ENCODE measurements around the gene CADM2. TPM values are rescaled to one million over a fixed set of nuclear protein-coding genes. Genes with fewer than 3 reads are reported as not detected.

The CADM2 gene
- total RNA-seq, 1 experiment from 2014 or later, result 10.9 TPM

GRCh38 chr3:85303156-85303555 is 344.4 kb downstream of the CADM2 start:
- H2AFZ ChIP-seq (ENCODE audit: low read length), result no peak overlapping the region
- H3K18ac ChIP-seq (ENCODE audit: insufficient read length, low read depth, low read length), result no peak overlapping the region
- no peak overlapping the region for H2AK5ac ChIP-seq (ENCODE audit: insufficient read length, low read length)
- H3K23me2 ChIP-seq (ENCODE audit: insufficient read length, low read depth, low read length, poor library complexity, severe bottlenecking), result no peaks in the 10 kb centered on the region
- no peaks in the 10 kb centered on the region for H3K27me3 ChIP-seq (ENCODE audit: insufficient read depth, low read length)
- H3K4me1 ChIP-seq (ENCODE audit: insufficient read depth, low read length), result no peaks in the 10 kb centered on the region
- no peak overlapping the region for H3K23ac ChIP-seq (ENCODE audit: insufficient read length, low read depth, low read length)
- Mint-ChIP-seq H3K4me3 (no peak overlapping the region), H3K9me3 (no peaks in the 10 kb centered on the region), H3K27ac (peak overlapping the region in 1 of 3 experiments; percentile 70; a peak in 2 of 7 replicates), H3K27me3 (ENCODE audit: low read depth) (no peaks in the 10 kb centered on the region), H3K36me3 (ENCODE audit: insufficient read depth in 1 of 3, low read depth in 3 of 3) (no peaks in the 10 kb centered on the region), H3K4me1 (no peaks in the 10 kb centered on the region)
- TF ChIP-seq CTCF (conservative IDR thresholded peaks at IDR 0.05), result no peak
- H3K14ac ChIP-seq (ENCODE audit: insufficient read depth, low read length), result no peak overlapping the region
- no peak overlapping the region for H3K4me2 ChIP-seq (ENCODE audit: insufficient read depth, insufficient read length, low read length)
- no peaks in the 10 kb centered on the region for H3K79me2 ChIP-seq (ENCODE audit: insufficient read depth, low read length)
- no peak overlapping the region for H2BK120ac ChIP-seq (ENCODE audit: low read depth, low read length, poor library complexity, severe bottlenecking)
- no peak overlapping the region for H4K91ac ChIP-seq (ENCODE audit: insufficient read length, low read depth, low read length)
- no peak overlapping the region for H2BK15ac ChIP-seq (ENCODE audit: low read depth, low read length)
- no peak overlapping the region for H2BK12ac ChIP-seq (ENCODE audit: insufficient read length, low read depth, low read length)
- DNase-seq, result no peak
- no peak overlapping the region for H3T11ph ChIP-seq (ENCODE audit: low read length)
- no peak overlapping the region for H4K8ac ChIP-seq (replicated peaks; ENCODE audit: insufficient read length, low read depth, low read length)
- no peaks in the 10 kb centered on the region for H4K20me1 ChIP-seq (ENCODE audit: control insufficient read depth, insufficient read depth, insufficient read length)
- H3K56ac ChIP-seq (ENCODE audit: insufficient read length, low read depth, low read length), result no peak overlapping the region
- H4K5ac ChIP-seq (ENCODE audit: insufficient read length, low read depth, low read length), result no peak overlapping the region
- H3K4ac ChIP-seq (ENCODE audit: low read depth, low read length), result no peak overlapping the region
- H2BK20ac ChIP-seq (ENCODE audit: low read depth, low read length, poor library complexity, severe bottlenecking), result no peak overlapping the region
- H2BK5ac ChIP-seq (ENCODE audit: insufficient read length, low read length), result no peak overlapping the region
- H3K9me3 ChIP-seq (ENCODE audit: control insufficient read depth, low read depth, low read length), result no peaks in the 10 kb centered on the region
- no peak overlapping the region for H3K27ac ChIP-seq (ENCODE audit: insufficient read length, low read depth, low read length)
- no peak overlapping the region for H3K9ac ChIP-seq (ENCODE audit: extremely low read depth, insufficient read length, low read length)
- no CpG with 5 or more reads among the region's 4 CpGs for WGBS (ENCODE audit: extremely low coverage, insufficient read length, low lambda C conversion rate)
- H3K79me1 ChIP-seq (ENCODE audit: insufficient read depth, low read depth, low read length, poor library complexity, severe bottlenecking), result no peaks in the 10 kb centered on the region

Measured in H9 (cell line).